Left colon (tissue), 2 donors: ENCODE measurements around the gene TICAM2. TPM values are rescaled to one million over a fixed set of nuclear protein-coding genes. Genes with fewer than 3 reads are reported as not detected.
"Not testable (repeated sequence)": the region's sequence is repeated elsewhere in the genome, so short reads cannot be mapped to it uniquely, and the experiment has no call there.

Experiments
- ATAC-seq: fragments of 200-7000 bp; cut with Tn5 transposase; one replicate; pipeline ENCODE4 v1.9.1; 2020; ENCODE audit warnings: mild to moderate bottlenecking, moderate library complexity
- DNase-seq, 2 donors: peaks; one replicate each; pipeline ENCODE4 v3.0.0-alpha.2; 2020
- intact Hi-C, 2 donors: fragments of 100-400 bp; cut with DNase I in 1 of 2; cut with micrococcal nuclease in 1 of 2; formaldehyde crosslinking; loops; one replicate each; pipeline versions ENCODE4 v1.11.2 to v1.14.0; 2022; cut with DNase I, micrococcal nuclease
- long read RNA-seq: library from polyadenylated mRNA; unstranded; transcript quantifications from one replicate; pipeline ENCODE4 v2.0.0, GENCODE V29; 2021
- total RNA-seq, 2 donors: library from RNA; stranded (reverse); fragmentation: NEBNext Ultra II Directional; extraction: Animal tissue kit (Norgen Biotek cat#: 25700); gene quantifications; one replicate each; pipeline ENCODE4 v1.2.1, GENCODE V29; 2021
- donor health status: DM: no; HTN: no; CAD: no.
- donor health status: DM: yes; HTN: yes; CAD: no.

Gene TICAM2, protein sequence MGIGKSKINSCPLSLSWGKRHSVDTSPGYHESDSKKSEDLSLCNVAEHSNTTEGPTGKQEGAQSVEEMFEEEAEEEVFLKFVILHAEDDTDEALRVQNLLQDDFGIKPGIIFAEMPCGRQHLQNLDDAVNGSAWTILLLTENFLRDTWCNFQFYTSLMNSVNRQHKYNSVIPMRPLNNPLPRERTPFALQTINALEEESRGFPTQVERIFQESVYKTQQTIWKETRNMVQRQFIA
- total RNA-seq: 1 to 10 TPM; 1.7 to 2.2 TPM
- long read RNA-seq, partial matches to known transcripts: 0 of 3 reads
- long read RNA-seq, other reads (novel, unspliced or antisense): 1 of 3 reads

DNA sequence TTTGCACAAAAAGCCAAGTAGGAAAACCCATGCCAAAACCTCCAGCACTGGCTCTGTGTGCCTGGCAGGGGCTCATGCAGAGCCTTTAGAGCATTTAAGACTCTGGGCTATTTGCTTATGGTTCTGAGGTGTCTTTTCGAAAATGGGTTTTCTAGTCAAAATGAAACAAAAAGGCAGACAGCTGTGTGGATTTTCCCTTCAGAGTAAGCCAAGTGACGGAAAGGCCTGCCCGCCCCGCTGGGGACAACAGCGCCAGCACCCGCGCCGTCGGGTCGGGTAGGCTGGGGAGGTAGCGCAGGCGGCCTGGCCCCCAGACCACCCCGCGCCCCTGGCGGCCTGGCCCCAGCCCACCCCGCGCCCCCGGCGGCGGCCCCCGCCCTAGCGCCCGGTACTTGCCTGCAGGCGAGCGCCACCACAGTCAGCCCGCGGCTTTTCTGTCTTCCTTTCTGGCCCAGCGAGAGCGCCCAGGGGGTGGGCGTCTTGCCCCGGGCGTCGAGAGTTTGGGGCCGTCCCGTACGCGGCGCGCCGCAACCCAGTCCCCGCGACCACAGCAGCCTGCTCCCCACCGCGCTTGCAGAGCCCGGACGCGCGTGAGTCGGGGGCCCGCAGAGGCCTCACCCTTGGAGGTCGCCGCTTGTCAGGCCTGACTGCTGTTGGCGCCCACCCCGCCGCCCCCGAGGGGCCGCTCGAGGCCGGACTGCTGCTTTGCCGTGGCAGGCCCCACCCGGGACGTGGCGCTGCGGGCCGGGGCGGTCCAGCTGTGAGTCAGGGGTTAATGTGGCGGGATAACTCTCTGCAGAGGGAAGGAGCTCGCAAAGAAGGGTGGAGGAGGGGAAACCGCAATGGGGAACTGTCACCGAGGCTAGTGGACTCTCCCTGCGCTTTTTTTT lies at the start of gene TICAM2:
Gene TICAM2 (minus strand): TSS at position 779 of the 890 bp plus-strand sequence. CDS start 21,223 bp downstream, outside the sequence.
- intact Hi-C loops: no loop called here
- ATAC-seq (peak; percentile 86), DNase-seq (peak; percentile 70 to 80)

DNA sequence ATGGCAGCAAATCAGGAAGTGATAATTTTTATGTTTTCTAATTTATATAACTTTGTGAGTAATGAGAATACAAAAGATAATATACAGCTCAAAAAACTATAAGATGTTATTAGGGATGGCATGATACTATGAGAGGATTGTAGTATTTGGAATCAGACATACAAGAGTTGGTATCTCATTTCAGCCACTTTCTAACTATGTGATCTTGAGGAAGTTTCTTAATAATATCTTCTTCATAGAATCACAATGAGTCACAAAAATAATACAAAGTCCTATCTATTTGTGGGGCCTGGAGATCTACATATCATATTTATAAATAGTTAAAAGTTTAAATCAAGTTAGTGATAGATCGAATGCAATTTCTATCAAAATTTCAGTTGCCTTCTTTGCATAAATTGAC lies 47.3 kb upstream of the TICAM2 start:
- no peak for DNase-seq
- no peak for ATAC-seq
- intact Hi-C loops: no loop called here

DNA sequence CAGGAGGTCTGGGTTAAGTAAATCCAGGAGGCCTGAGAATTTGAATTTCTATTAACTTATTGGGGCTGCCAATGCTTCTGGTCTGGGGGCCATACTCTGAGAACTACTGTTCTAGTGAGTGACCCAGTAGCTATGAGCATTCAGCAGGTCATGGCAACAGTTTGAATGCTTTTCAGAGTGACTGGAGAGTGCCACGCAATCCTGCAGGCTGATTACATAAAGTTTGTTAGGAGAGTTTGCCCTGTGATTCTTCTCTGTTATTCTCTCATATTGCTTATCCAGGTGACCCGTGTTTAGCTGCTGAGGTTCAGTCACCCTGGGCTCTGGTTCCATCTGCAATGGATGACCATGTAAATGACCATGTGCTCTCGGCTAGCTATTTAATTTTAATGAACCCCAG lies 45.8 kb upstream of the TICAM2 start:
- ATAC-seq (no peak), DNase-seq (no peak)
- intact Hi-C loops: no loop called here

DNA sequence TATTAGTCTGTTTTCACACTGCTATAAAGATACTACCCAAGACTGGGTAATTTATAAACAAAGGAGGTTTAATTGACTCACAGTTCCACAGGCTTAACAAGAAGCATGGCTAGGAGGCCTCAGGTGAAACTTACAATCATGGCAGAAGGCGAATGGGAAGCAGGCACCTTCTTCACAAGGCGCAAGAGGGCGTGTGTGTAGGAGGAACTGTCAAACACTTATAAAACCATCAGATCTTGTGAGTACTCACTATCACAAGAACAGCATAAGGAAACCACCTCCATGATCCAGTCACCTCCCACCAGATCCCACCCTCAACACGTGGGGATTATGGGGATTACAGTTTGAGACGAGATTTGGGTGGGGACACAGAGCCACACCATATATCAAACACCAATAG lies 43.1 kb upstream of the TICAM2 start:
- ATAC-seq, intact Hi-C loops: not testable (repeated sequence)

DNA sequence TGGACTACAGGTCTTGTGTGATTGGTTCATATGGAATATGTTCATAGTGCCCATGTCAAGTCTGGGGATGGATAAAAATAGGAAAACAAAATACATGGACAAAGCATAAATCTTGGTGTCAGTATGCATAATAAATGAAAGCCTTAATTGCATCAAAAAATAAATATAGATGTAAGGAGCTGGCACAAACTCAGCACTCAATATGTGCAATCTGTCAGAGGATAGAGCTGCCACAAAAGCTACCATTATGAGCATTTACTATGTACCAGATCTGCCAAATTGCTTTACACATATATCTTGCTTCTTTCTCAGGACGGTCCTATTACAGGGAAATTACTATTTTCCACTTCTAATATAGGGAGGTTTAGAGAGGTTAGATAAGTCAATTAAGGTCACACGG lies 41.8 kb upstream of the TICAM2 start:
- DNase-seq (no peak), ATAC-seq (no peak)
- intact Hi-C loops: no loop called here

More for the DNA sequence above, 43.1 kb upstream of the TICAM2 start:
- not testable (repeated sequence) for DNase-seq

DNA sequence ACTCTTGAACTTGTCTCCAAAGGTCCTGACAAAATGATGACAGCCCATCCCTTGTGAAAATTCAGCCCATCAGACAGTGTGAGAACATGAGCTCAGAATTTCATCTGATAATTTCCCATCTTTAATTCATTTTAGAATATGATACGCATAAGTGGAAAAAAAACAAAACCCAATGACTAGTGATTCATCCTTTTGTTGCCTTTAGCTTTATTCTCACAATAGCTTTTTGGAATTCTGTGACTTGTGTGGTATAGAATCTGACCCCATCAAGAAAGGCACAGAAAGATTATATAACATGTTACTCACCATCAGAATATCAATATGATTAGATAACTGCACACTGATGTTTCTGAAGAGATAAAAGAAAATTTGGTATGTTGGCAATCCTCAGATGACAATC lies 39.7 kb upstream of the TICAM2 start:
- no peak for DNase-seq
- intact Hi-C loops: no loop called here
- no peak for ATAC-seq

DNA sequence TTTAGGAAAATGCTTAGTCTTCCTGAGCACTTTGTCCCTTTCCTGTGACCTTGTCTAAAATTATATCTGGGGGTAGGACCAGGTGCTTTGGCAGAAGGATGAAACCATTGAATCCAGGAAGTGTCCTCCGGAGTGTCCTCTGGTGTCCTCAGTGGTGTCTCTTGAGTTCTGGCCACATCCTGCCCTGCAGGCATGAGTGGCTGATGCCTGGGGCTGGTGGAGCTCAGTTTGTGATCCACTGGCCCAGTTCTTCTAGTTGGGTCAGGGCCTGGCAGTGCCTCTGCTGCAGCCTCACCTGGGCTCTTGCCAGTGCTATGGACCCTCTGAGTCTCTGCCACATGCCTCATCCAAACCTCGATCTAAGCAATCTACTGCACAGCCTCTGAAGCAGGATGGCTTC lies 38.0 kb upstream of the TICAM2 start:
- ATAC-seq (no peak), DNase-seq (no peak)
- intact Hi-C loops: no loop called here

DNA sequence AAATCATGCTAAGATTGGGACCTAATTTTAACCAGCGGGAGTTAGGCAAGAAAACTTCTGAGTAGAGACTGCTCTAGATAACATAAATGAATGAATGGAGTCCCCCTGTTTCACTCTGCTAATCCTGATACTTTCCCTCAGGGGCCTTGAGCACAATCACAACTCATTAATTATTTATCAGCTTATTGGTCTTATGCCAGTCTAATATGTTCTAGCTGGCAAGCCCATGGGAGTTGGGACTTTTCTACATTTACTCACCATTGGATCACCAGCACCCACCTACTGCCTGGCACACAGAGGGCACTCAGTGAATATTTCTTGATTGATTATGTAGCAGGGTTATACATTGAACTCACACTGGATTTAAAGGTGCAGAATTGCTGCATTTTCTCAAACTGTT lies 37.1 kb upstream of the TICAM2 start:
- DNase-seq (no peak), ATAC-seq (no peak)
- intact Hi-C loops: no loop called here

DNA sequence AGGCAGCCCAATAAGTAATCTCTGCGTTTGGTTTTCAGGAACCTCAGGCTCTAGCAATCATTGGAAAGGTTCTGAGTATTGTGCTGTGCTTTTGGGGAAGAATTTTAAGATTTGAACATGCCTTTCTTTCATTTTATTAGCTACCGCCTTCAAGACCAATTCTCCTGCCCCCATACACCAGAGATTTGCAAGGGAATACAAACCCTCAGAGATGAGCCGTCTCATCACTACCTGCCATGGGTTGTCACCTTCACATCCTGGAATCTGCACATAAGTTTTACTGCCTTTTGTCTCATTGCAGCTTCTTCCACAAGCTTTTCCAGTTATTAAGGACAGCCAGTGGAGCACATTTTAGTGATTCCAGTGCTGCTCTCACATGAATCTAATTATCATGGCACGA lies 35.2 kb upstream of the TICAM2 start:
- ATAC-seq: no peak
- DNase-seq: no peak

DNA sequence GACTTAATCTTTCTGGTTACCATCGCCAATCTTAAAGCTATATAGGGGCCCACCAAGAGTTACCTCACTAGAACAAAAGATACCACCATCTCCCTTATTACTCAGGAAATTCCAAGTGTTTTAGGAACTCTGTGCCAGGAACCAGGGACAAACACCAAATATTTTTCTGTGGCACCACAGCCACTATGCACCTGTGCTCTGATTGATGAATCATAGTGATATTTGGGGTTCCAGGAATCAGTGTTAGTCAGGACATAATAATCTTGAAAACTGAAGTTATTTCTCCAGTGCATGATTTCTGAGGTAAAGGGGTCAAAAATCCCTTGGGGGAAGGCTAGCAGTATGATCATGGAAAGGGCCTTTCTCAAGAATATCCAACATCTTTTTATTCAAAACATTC lies 33.7 kb upstream of the TICAM2 start:
- no peak for DNase-seq
- intact Hi-C loops: loop anchor here in 1 of 2 donors (2.0 kb wide), 1 partner anchor 435 kb away; no protein-coding TSS in a partner anchor
- no peak for ATAC-seq

More for the DNA sequence above, 35.2 kb upstream of the TICAM2 start:
- intact Hi-C loops: loop anchor here in 1 of 2 donors (2.0 kb wide), 1 partner anchor 433 kb away; no protein-coding TSS in a partner anchor

DNA sequence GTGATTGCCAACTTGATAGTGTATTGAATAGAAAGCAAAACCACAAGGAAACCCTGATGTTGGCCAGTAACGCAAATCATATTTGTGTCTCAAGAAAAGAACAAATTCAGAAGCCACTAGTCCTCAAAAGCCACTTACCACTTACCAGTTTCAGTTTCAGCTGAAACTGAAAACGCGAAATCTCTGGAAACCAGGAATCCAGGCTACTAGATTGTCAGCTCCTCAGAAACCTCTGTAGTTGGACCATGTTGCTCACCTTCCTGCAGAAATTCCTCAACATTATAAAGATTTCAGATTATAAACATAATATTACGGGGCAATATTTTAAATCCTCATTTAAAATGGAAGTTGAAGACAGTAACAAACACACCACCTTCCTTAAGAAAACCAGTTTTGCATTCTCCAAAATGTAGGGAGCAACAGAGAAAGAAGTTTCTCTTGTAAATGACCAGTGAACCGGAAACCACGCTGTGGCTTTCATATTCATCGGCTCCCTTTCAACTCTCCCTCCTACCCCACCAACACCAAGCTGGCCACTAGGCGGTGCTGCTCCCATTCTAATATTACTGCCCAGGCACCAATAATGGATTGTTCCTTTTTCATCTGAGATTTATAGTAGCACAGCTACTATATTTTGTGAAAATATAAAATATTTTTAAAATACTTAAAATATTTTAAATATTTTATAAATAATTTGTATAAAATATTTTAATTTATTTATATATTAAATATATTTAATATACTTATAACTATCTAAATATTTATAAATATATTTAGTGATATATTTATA lies 32.3 kb upstream of the TICAM2 start:
- intact Hi-C loops: no loop called here
- ATAC-seq (peak; percentile 99), DNase-seq (peak; percentile 84 to 96)

DNA sequence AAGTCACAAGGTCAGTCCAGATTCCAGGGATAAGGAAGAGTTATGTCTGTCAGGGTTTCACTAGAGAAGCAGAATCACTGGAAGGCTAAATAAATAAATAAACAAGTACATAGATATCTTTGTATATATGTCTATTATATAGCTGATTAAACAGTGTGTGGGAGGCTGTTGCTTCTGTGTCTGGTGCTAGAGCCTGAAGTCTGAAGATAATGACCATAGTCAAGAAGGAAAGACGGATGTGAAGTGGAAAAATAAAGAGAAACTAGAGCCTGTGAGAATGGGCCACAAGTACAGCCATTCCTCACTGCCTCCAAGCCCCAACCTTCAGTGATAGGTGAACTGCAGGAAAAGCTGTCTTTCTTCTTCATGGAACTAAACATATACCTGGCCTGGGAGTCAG lies 27.6 kb upstream of the TICAM2 start:
- DNase-seq (no peak), ATAC-seq (no peak)
- intact Hi-C loops: no loop called here

DNA sequence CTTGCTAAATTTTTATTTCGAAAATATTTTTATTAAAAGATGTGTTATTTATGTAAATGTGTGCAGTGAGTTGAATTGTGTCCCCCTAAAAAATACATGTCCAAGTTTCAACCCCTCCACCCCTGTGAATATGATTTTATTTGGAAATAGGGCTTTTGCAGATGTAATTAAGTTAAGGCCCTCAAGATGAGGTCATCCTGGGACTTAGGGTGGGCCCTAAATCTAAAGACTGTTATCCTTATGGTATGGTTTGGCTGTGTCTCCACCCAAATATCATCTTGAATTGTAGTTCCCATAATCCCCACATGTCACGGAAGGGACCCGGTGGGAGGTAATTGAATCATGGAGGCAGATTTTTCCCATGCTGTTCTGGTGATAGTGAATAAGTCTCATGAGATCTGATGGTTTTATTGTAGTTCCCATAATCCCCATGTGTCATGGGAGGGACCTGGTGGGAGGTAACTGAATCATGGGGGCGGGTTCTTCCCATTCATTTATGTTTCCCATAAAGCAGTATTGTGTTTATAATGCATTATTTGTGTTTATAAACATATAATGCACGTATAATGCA lies 25.1 kb upstream of the TICAM2 start:
- intact Hi-C loops: no loop called here
- ATAC-seq (no peak), DNase-seq (no peak)

DNA sequence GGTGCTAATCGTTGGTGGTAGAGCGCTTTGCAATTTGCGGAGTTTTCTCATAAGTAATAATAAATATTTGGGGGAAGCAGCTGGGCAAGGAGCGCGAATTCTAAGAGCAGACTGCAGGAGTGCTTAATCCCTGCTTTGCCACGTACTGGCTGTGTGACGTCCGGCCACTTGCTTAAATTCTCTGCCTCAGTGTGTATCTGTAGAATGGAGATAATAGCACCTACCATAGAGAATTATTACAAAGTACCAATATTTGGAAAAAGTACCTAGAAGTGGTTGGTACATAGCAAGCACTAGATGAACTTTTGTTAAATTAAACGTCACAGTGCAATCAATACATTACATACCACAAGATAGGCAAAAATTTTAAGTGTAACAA lies 24.2 kb upstream of the TICAM2 start:
- ATAC-seq: peak; percentile 6
- intact Hi-C loops: no loop called here
- DNase-seq: no peak

DNA sequence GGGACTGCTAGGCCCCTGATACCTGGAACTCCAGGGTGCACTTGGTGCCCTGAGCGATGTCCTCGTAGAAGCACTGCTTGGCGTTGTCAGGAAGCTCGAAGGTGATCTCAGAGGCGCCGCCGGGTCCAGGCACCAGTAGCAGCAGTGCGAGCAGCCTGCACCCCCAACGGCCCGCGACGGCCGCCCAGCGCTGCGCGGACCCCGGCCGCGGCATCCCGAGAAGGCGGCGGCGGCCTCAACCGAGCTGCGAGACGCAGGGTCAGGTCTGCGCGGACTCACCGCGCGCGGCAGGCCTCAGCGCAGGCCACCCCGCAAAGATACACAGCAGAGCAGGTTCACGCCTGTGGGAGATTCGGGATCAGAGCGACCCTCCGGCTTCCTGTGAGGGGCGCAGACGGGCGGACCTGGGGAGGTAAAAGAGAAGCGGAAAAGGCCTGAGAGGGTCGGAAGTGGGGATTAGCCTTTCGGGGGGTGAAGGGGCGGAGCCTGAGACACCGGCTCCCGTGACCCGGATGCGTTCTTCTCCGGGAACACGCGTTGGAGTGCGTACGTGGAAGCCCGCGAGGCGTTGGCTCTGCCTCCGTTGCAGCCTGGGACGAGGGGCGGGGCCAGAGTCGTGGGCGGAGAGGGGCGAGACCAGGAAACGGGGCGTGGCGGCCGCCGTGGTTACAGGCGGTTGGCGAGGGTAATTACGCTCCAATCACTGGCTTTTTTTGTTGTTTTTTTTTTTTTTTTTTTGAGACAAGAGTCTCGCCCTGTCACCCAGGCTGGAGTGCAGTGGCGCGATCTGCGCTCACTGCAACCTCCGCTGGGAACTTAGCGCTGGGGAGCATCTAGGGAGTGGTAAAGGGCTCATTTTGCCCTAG lies 23.5 kb upstream of the TICAM2 start, which contains the start of gene TMED7:
Gene TMED7 (minus strand): TSS at position 458 of the 866 bp plus-strand sequence. CDS start 244 bp downstream, at position 214.
- intact Hi-C loops: no loop called here
- DNase-seq (peak; percentile 100), ATAC-seq (peak; percentile 84)

DNA sequence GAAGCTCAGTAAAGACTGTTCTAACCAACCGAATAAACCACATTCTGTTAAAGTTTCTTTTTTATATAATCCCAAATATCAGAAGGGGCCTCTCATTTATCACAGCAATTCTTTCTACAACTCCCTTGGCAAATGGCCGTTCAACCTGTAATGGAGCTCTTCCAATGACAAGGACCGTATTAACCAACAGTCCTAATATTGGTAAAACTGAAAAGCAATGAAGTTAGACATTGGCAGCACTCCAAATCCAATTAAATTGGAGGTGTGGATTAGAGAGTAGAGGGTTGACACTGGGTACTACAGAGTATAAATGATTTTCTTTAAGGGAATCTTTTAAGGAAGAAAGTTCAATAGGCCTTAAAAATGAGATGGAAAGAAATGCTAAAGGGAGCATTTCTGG lies 22.7 kb upstream of the TICAM2 start:
- intact Hi-C loops: no loop called here
- no peak for DNase-seq
- no peak for ATAC-seq

DNA sequence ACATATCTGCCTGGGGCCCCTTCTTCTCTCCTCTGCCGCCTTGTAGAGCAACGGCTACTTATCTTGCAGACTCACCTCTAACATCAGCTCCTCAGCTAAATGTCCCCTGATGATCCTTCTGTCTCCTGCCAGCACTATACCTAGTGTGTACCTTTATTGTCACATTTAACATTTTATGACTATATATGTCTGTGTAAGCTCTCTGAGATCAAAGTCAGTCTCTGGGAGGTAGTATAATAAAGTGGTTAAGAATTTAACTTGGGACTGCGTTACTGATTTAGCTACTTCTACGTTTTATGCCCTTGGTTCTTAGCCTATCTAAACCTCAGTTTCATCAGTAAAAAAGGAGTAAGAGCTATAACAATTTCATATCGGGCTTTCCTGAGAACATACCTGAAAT lies 21.4 kb upstream of the TICAM2 start:
- DNase-seq: peak in 1 of 2 donors; percentile 14
- ATAC-seq: peak; percentile 66
- intact Hi-C loops: no loop called here

DNA sequence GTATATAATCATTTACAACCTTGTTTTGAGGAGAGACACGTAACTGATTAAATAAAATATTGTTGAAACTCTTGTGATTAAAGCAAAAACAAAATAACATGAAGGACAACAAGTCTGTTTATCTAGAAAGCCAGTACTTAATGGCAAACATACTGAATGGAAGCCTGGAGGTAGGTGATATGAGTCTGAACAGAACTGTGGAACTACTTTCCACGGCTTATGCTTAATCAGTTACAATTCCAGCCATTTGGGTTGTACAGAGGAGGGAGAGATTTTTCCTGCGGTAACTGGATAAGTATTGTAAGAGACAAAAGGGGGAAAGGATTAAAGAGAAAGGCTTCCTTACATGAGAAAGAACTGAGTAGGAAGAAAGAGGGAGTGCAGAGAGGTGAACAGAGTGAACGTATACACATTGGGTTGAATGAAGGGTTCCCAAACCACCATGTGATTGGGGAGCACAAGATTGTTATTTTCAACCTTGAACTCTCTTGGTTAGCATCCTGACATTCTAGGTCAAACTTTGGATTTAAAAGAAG lies 19.2 kb upstream of the TICAM2 start:
- DNase-seq (no peak), ATAC-seq (no peak)
- intact Hi-C loops: no loop called here
